Adipose tissue (tissue), 3 donors: Measurements from ENCODE around the gene CX3CR1. TPM values are rescaled to one million over a fixed set of nuclear protein-coding genes. Genes with fewer than 3 reads are reported as not detected.

Experiments
- H3K27ac ChIP-seq: one replicate; pipeline ENCODE4 v1.5.1; 2013; ENCODE audit warnings: low read depth, low read length
- WGBS, 3 donors: extraction: QIAGEN DNeasy Blood & Tissue Kit; methylation state at CpG; one replicate each; pipeline ENCODE4 v1.1.7; 2013; 5-methylcytosine and 5-hydroxymethylcytosine counted together
- polyA plus RNA-seq, 3 donors: library from polyadenylated mRNA; stranded (reverse); fragments of 200-250 nt; gene quantifications; one replicate each; pipeline ENCODE4 v1.2.3, GENCODE V29; 2013
- donor health status: healthy with polysubstance abuse.
- donor health status: Bipolar disorder and iron deficiency.
- donor health status: healthy.

The CX3CR1 gene
- polyA plus RNA-seq, 3 donors, result 0.24 to 0.45 (median 0.34) TPM

- no peak overlapping the region for H3K27ac ChIP-seq
- 68 to 82% (median 74%) methylated on average over 10 of the region's 10 CpGs for WGBS, 3 donors
These were observed 14.8 kb upstream of the CX3CR1 start for GRCh38 chr3:39294446-39295183.

- no peak overlapping the region for H3K27ac ChIP-seq
- WGBS, 3 donors, result 84 to 88% (median 86%) methylated on average over 4 of the region's 4 CpGs
These were observed 13.1 kb upstream of the CX3CR1 start for GRCh38 chr3:39292961-39293360.

GRCh38 chr3:39291903-39292329, 12.1 kb upstream of the CX3CR1 start:
- 21 to 28% (median 22%) methylated on average over 5 of the region's 5 CpGs for WGBS, 3 donors
- H3K27ac ChIP-seq, result no peak overlapping the region

GRCh38 chr3:39290255-39290654, 10.4 kb upstream of the CX3CR1 start:
- WGBS, 3 donors, result 30 to 65% (median 63%) methylated on average over 4 of the region's 4 CpGs
- H3K27ac ChIP-seq, result no peak overlapping the region

GRCh38 chr3:39289107-39289506, 9.3 kb upstream of the CX3CR1 start:
- WGBS, 3 donors, result 85 to 91% (median 85%) methylated on average over 4 of the region's 4 CpGs
- no peak overlapping the region for H3K27ac ChIP-seq

- no peak overlapping the region for H3K27ac ChIP-seq
- WGBS, 3 donors, result 9 to 35% (median 16%) methylated on average over 3 of the region's 3 CpGs
These were observed 8.5 kb upstream of the CX3CR1 start for GRCh38 chr3:39288300-39288808.

- WGBS, 3 donors, result 54 to 68% (median 66%) methylated on average over 8 of the region's 8 CpGs
- H3K27ac ChIP-seq, result no peak overlapping the region
These were observed 7.7 kb upstream of the CX3CR1 start for GRCh38 chr3:39287216-39288164.

GRCh38 chr3:39286771-39287170, 6.9 kb upstream of the CX3CR1 start:
- H3K27ac ChIP-seq, result no peak overlapping the region
- WGBS, 3 donors, result 63 to 91% (median 84%) methylated on average over 3 of the region's 3 CpGs

- H3K27ac ChIP-seq, result no peak overlapping the region
These were observed 5.5 kb upstream of the CX3CR1 start for GRCh38 chr3:39285332-39285731.

- WGBS, 3 donors, result 49 to 63% (median 51%) methylated on average over 5 of the region's 5 CpGs
- no peak overlapping the region for H3K27ac ChIP-seq
These were observed 4.6 kb upstream of the CX3CR1 start for GRCh38 chr3:39284457-39284881.

GRCh38 chr3:39282057-39282456, 2.2 kb upstream of the CX3CR1 start:
- H3K27ac ChIP-seq, result no peak overlapping the region
- 57 to 76% (median 72%) methylated on average over 6 of the region's 6 CpGs for WGBS, 3 donors

- H3K27ac ChIP-seq, result no peak overlapping the region
- WGBS, 3 donors, result 67 to 82% (median 68%) methylated on average over 9 of the region's 9 CpGs
These were observed 1.7 kb upstream of the CX3CR1 start for GRCh38 chr3:39281533-39281932.

- no peak overlapping the region for H3K27ac ChIP-seq
- WGBS, 3 donors, result 94 to 96% (median 96%) methylated on average over 5 of the region's 5 CpGs
These were observed 735 bp upstream of the CX3CR1 start for GRCh38 chr3:39280571-39280970.

- no peak overlapping the region for H3K27ac ChIP-seq
- WGBS, 3 donors, result 52 to 71% (median 65%) methylated on average over 1 of the region's 1 CpG
These were observed 1.3 kb downstream of the CX3CR1 start for GRCh38 chr3:39278616-39278935.

GRCh38 chr3:39277893-39278615, 1.8 kb downstream of the CX3CR1 start:
- 52 to 68% (median 56%) methylated on average over 5 of the region's 5 CpGs for WGBS, 3 donors
- no peak overlapping the region for H3K27ac ChIP-seq

- H3K27ac ChIP-seq, result no peak overlapping the region
These were observed 3.1 kb downstream of the CX3CR1 start for GRCh38 chr3:39276746-39277145.

- H3K27ac ChIP-seq, result no peak overlapping the region
- 89 to 94% (median 93%) methylated on average over 3 of the region's 3 CpGs for WGBS, 3 donors
These were observed 3.8 kb downstream of the CX3CR1 start for GRCh38 chr3:39275963-39276593.

GRCh38 chr3:39275052-39275451, 4.8 kb downstream of the CX3CR1 start:
- 63 to 87% (median 79%) methylated on average over 3 of the region's 3 CpGs for WGBS, 3 donors
- H3K27ac ChIP-seq, result no peak overlapping the region
